Fibroblast of lung (primary cell): ENCODE measurements around the gene TANC1.

Source experiments
- CTCF ChIP-seq, 2 donors: IDR thresholded peaks in 1 of 2; conservative IDR thresholded peaks in 1 of 2; 1 replicate in 1 of 2; 2 replicates in 1 of 2; pipeline ENCODE4 v1.5.1; 2011 to 2012; ENCODE audit warnings: low read length in 2 of 2, control low read depth in 1 of 2, inconsistent platforms in 1 of 2, low read depth in 1 of 2, mild to moderate bottlenecking in 1 of 2
- EZH2 ChIP-seq: IDR thresholded peaks from 2 replicates; pipeline ENCODE4 v1.5.1; 2012; ENCODE audit warnings: low read length, control low read depth, mild to moderate bottlenecking; ENCODE audit errors: missing control alignments

DNA sequence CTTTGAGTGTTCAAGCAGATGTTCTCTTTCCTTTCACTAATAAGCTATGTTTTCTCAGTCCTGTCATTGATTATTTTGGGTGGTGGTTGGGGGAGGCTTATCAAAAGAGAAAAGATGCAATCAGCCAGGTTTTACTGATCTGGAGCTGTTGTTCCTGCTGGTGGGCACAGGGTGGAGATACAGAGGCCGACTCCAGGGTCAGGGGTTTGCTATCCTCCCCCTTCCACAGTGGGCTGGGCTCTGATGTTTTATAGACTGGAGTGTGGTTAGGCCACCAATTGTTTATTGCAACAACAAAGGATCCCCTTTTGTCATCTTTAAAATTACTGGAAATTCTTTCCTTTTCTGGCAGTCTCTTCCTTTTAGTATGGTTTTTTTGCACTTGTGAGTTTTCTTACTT lies 120.5 kb downstream of the TANC1 start:
- TF ChIP-seq CTCF (conservative IDR thresholded peaks at IDR 0.05 in 1 of 2, IDR thresholded peaks at IDR 0.05 in 1 of 2; ENCODE audit: low read depth in 1 of 2, low read length in 2 of 2) (peak in 1 of 2 donors; percentile 13), EZH2 (no peak)
